ENCODE data around the gene HNRNPF. TPM values are rescaled to one million over a fixed set of nuclear protein-coding genes. Genes with fewer than 3 reads are reported as not detected.
A peak's percentile ranks its signal among the peaks of the same experiment; 100 is the strongest.

HNRNPF gene
- total and polyA plus RNA-seq, 12 donors = 48.7 to 207 (median 139) TPM

DNA sequence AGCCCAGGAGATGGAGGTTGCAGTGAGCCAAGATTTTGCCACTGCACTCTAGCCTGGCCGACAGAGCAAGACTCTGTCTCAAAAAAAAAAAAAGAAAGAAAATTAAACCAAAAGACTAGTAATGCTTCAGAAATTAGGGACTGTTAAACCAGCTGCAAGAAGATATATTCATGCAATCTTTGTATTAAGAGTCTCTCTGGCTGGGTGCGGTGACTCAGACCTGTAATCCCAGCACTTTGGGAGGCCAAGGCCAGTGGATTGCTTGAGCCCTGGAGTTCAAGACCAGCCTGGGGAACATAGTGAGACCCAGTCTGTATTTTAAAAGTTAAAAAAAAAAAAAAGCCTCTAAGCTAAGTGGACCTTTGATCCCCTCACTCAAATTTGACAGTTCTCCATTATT, 2.5 kb upstream of the HNRNPF start:
- WGBS, 4 donors = 32 to 74% (median 44%) methylated on average over 2 of the region's 2 CpGs
- DNase-seq = peak in 4 of 7 donors; percentile 35 to 65 (median 50)
- no peaks in the 10 kb centered on the region for H3K36me3 ChIP-seq (replicated peaks in 1 of 2)
- peaks cover 2 to 5% of the 10 kb centered on the region in 2 donors for H3K4me1 ChIP-seq (replicated peaks in 1 of 2)
- H3K27me3 ChIP-seq = no peaks in the 10 kb centered on the region
- TF ChIP-seq, protein P1, sequence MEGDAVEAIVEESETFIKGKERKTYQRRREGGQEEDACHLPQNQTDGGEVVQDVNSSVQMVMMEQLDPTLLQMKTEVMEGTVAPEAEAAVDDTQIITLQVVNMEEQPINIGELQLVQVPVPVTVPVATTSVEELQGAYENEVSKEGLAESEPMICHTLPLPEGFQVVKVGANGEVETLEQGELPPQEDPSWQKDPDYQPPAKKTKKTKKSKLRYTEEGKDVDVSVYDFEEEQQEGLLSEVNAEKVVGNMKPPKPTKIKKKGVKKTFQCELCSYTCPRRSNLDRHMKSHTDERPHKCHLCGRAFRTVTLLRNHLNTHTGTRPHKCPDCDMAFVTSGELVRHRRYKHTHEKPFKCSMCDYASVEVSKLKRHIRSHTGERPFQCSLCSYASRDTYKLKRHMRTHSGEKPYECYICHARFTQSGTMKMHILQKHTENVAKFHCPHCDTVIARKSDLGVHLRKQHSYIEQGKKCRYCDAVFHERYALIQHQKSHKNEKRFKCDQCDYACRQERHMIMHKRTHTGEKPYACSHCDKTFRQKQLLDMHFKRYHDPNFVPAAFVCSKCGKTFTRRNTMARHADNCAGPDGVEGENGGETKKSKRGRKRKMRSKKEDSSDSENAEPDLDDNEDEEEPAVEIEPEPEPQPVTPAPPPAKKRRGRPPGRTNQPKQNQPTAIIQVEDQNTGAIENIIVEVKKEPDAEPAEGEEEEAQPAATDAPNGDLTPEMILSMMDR (IDR thresholded peaks at IDR 0.05) = no peak
- no peak for TF ChIP-seq POLR2A (IDR thresholded peaks at IDR 0.05)
- H3K9me3 ChIP-seq (replicated peaks in 1 of 3) = no peaks in the 10 kb centered on the region
- intact Hi-C loops (cut with DNase I) = no loop called here
- H3K27ac ChIP-seq = peak overlapping the region in 1 of 5 donors; percentile 26
- no peak overlapping the region for H3K4me3 ChIP-seq

- Histone ChIP-seq H3K4me3 (no peak overlapping the region), H3K27me3 (no peaks in the 10 kb centered on the region), H3K36me3 (replicated peaks in 1 of 2) (no peaks in the 10 kb centered on the region), H3K27ac (peak overlapping the region in 1 of 5 donors; percentile 99), H3K4me1 (replicated peaks in 1 of 2) (peaks cover 13 to 17% of the 10 kb centered on the region in 2 donors), H3K9me3 (replicated peaks in 1 of 3) (no peaks in the 10 kb centered on the region)
- DNase-seq = peak in 1 of 7 donors; percentile 55
- TF ChIP-seq, protein P1 (IDR thresholded peaks at IDR 0.05) = no peak
- TF ChIP-seq POLR2A (IDR thresholded peaks at IDR 0.05) = no peak
- WGBS, 4 donors = 88 to 96% (median 93%) methylated on average over 13 to 14 of the region's 14 CpGs
- intact Hi-C loops (cut with DNase I) = no loop called here
Observed at GRCh38 chr10:43410345-43410744, 1.4 kb upstream of the HNRNPF start.

DNA sequence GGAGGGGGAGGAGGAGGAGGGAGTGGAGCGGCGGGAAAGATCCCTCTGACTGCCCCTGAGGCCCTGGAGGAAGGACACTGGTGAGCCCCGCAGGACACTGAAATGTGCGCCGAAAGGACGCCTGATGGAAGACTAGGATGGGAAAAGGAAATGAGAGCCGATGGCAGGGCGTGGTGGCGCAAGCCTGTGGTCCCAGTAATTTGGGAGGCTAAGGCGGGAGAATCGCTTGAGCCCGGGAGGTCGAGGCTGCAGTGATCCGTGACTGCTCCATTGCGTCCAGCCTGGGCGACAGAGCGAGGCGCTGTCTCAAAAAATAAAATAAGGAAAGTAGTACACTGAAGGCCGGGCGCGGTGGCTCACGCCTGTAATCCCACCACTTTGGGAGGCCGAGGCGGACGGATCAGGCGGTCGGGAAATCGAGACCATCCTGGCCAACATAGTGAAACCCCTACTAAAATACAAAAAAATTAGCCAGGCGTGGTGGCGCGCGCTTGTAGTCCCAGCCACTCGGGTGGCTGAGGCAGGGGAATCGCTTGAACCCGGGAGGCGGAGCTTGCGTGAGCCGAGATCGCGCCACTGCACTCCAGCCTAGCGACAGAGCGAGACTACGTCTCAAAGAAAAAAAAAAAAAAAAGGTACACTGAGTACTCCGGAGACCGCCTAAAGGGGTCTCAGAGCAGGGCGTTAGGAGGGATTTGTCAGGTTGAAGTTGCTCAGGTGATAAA, 561 bp upstream of the HNRNPF start:
- Histone ChIP-seq H3K9me3 (replicated peaks in 1 of 3) (no peaks in the 10 kb centered on the region), H3K36me3 (replicated peaks in 1 of 2) (no peaks in the 10 kb centered on the region), H3K4me1 (replicated peaks in 1 of 2) (peaks cover 20 to 25% of the 10 kb centered on the region in 2 donors), H3K27ac (peak overlapping the region; percentile 99 to 100 (median 99)), H3K4me3 (peak overlapping the region in 3 of 4 donors; percentile 45 to 89 (median 75)), H3K27me3 (no peaks in the 10 kb centered on the region)
- peak in 1 of 2 donors; percentile 42 for TF ChIP-seq POLR2A (IDR thresholded peaks at IDR 0.05)
- TF ChIP-seq, protein P1 (IDR thresholded peaks at IDR 0.05) = no peak
- peak; percentile 53 to 79 (median 65) for DNase-seq
- intact Hi-C loops (cut with DNase I) = no loop called here
- 5 to 24% (median 12%) methylated on average over 45 to 46 of the region's 46 CpGs for WGBS, 4 donors

DNA sequence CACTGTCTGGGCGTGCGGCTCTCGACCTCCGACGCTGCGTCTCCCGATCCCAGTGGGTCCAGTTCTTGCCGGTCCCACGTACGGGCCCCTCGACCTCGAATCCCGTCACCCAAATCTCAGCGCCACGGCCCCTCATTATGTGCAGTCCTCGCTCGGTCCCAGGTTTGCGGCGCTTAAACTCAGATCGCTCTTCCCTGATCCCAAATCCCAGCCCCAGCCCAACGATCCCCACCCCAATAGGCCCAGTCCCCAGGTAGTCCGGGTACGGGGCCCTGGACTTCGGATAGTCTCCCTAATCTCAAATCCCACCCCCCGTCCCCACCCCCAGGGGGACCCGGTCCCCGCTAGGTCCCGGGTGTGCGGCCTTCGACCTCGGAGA, 666 bp downstream of the HNRNPF start:
- peaks cover 23 to 37% of the 10 kb centered on the region in 2 donors for H3K4me1 ChIP-seq (replicated peaks in 1 of 2)
- peak in 1 of 7 donors; percentile 55 for DNase-seq
- WGBS, 4 donors = 0 to 1% (median 0%) methylated on average over 1 to 31 of the region's 31 CpGs
- intact Hi-C loops (cut with DNase I) = no loop called here
- no peaks in the 10 kb centered on the region for H3K9me3 ChIP-seq (replicated peaks in 1 of 3)
- peak overlapping the region in 3 of 4 donors; percentile 75 to 89 (median 84) for H3K4me3 ChIP-seq
- peak overlapping the region; percentile 99 to 100 (median 99) for H3K27ac ChIP-seq
- TF ChIP-seq, protein P1 (IDR thresholded peaks at IDR 0.05) = no peak
- no peak for TF ChIP-seq POLR2A (IDR thresholded peaks at IDR 0.05)
- peaks cover 0 to 3% of the 10 kb centered on the region in 2 donors for H3K36me3 ChIP-seq (replicated peaks in 1 of 2)
- no peaks in the 10 kb centered on the region for H3K27me3 ChIP-seq
